ENCODE data around the gene HCN3. TPM values are rescaled to one million over a fixed set of nuclear protein-coding genes. Genes with fewer than 3 reads are reported as not detected.

HCN3 gene
- total and polyA plus RNA-seq, 2 of the 13 experiments (the other 11 are each of a cell fraction or from before 2014, with no cell fraction given) = 2.4 to 10.2 TPM

DNA sequence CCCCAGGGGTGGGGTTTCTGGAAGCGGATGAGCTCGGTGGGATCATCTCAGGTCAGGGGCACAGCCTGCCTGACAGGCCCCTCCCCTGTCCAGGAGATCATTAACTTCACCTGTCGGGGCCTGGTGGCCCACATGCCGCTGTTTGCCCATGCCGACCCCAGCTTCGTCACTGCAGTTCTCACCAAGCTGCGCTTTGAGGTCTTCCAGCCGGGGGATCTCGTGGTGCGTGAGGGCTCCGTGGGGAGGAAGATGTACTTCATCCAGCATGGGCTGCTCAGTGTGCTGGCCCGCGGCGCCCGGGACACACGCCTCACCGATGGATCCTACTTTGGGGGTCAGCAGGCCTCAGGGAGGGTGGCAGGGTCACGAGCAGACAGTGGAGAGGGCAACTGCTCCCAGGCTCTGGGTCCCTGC is 8.4 kb downstream of the HCN3 start (continued):
- TF ChIP-seq ZFYVE20 (CRISPR knock-in tag; IDR thresholded peaks at IDR 0.05; ENCODE audit: borderline replicate concordance, low read depth) (no peak), CHD2 (IDR thresholded peaks at IDR 0.05; ENCODE audit: low read depth, low read length) (no peak), GABPB1 (CRISPR knock-in tag; IDR thresholded peaks at IDR 0.05) (0 out of 2 replicates have a peak, but pooled peaks have one; percentile 41), SALL1 (CRISPR knock-in tag; IDR thresholded peaks at IDR 0.05) (peak; percentile 58), ZFP36 (IDR thresholded peaks at IDR 0.05; ENCODE audit: borderline replicate concordance, low read depth, low read length, partially characterized antibody) (no peak), CCAR2 (optimal IDR thresholded peaks at IDR 0.05; ENCODE audit: low read depth, low read length) (no peak), ATF7 (IDR thresholded peaks at IDR 0.05) (no peak), ATF7 (CRISPR knock-in tag; IDR thresholded peaks at IDR 0.05) (no peak), TBX2 (CRISPR knock-in tag; IDR thresholded peaks at IDR 0.05; ENCODE audit: borderline replicate concordance) (no peak), NR2F6 (IDR thresholded peaks at IDR 0.05) (no peak), NR2F6 (CRISPR knock-in tag; IDR thresholded peaks at IDR 0.05) (0 out of 2 replicates have a peak, but pooled peaks have one; percentile 26), ZMAT3 (CRISPR knock-in tag; conservative IDR thresholded peaks at IDR 0.05) (no peak), KDM2A (CRISPR knock-in tag; IDR thresholded peaks at IDR 0.05; ENCODE audit: borderline replicate concordance, low read depth) (peak; percentile 45), ZNF30 (CRISPR knock-in tag; IDR thresholded peaks at IDR 0.05) (no peak), SPEN (CRISPR knock-in tag; IDR thresholded peaks at IDR 0.05; ENCODE audit: low read depth) (peak; percentile 45; the same call in 1 of the 2 replicates), ZZZ3 (CRISPR knock-in tag; IDR thresholded peaks at IDR 0.05; ENCODE audit: borderline replicate concordance) (no peak), SUZ12 (IDR thresholded peaks at IDR 0.05; ENCODE audit: low read depth, low read length) (no peak)
- TF ChIP-seq, protein P1, sequence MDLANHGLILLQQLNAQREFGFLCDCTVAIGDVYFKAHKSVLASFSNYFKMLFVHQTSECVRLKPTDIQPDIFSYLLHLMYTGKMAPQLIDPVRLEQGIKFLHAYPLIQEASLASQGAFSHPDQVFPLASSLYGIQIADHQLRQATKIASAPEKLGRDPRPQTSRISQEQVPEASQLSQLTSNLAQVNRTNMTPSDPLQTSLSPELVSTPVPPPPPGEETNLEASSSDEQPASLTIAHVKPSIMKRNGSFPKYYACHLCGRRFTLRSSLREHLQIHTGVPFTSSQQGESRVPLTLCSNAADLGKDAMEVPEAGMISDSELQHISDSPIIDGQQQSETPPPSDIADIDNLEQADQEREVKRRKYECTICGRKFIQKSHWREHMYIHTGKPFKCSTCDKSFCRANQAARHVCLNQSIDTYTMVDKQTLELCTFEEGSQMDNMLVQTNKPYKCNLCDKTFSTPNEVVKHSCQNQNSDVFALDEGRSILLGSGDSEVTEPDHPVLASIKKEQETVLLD (CRISPR knock-in tag; IDR thresholded peaks at IDR 0.05; ENCODE audit: low read depth) = no peak
- TF ChIP-seq, protein P2, sequence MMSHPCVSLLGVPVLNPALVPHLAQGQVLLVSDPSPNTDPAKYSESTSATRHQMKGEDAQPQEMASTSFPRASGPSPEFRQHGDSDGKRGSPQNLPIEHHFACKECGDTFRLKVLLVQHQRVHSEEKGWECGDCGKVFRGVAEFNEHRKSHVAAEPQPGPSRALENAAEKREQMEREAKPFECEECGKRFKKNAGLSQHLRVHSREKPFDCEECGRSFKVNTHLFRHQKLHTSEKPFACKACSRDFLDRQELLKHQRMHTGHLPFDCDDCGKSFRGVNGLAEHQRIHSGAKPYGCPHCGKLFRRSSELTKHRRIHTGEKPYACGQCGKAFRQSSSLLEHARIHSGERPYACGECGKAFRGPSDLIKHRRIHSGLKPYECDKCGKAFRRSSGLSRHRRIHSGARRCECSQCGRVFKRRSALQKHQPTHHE (CRISPR knock-in tag; IDR thresholded peaks at IDR 0.05; ENCODE audit: borderline replicate concordance) = no peak
- TF ChIP-seq, protein P3, sequence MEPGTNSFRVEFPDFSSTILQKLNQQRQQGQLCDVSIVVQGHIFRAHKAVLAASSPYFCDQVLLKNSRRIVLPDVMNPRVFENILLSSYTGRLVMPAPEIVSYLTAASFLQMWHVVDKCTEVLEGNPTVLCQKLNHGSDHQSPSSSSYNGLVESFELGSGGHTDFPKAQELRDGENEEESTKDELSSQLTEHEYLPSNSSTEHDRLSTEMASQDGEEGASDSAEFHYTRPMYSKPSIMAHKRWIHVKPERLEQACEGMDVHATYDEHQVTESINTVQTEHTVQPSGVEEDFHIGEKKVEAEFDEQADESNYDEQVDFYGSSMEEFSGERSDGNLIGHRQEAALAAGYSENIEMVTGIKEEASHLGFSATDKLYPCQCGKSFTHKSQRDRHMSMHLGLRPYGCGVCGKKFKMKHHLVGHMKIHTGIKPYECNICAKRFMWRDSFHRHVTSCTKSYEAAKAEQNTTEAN (CRISPR knock-in tag; conservative IDR thresholded peaks at IDR 0.05) = no peak
- TF ChIP-seq, protein P4, sequence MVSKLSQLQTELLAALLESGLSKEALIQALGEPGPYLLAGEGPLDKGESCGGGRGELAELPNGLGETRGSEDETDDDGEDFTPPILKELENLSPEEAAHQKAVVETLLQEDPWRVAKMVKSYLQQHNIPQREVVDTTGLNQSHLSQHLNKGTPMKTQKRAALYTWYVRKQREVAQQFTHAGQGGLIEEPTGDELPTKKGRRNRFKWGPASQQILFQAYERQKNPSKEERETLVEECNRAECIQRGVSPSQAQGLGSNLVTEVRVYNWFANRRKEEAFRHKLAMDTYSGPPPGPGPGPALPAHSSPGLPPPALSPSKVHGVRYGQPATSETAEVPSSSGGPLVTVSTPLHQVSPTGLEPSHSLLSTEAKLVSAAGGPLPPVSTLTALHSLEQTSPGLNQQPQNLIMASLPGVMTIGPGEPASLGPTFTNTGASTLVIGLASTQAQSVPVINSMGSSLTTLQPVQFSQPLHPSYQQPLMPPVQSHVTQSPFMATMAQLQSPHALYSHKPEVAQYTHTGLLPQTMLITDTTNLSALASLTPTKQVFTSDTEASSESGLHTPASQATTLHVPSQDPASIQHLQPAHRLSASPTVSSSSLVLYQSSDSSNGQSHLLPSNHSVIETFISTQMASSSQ (IDR thresholded peaks at IDR 0.05; ENCODE audit: low read depth) = 0 out of 2 replicates have a peak, but pooled peaks have one; percentile 42
- TF ChIP-seq, protein P4 (CRISPR knock-in tag; IDR thresholded peaks at IDR 0.05; ENCODE audit: borderline replicate concordance) = peak; percentile 68; the same call in 1 of the 2 replicates
